NCI-H748 (cell line): ENCODE data around the gene HEMK1.

Source experiments
- DNase-seq: peaks from one replicate; lab custom pipeline; 2025; ENCODE audit not compliant: unreplicated experiment; lab: John Stamatoyannopoulos, UW

HEMK1 gene

DNA sequence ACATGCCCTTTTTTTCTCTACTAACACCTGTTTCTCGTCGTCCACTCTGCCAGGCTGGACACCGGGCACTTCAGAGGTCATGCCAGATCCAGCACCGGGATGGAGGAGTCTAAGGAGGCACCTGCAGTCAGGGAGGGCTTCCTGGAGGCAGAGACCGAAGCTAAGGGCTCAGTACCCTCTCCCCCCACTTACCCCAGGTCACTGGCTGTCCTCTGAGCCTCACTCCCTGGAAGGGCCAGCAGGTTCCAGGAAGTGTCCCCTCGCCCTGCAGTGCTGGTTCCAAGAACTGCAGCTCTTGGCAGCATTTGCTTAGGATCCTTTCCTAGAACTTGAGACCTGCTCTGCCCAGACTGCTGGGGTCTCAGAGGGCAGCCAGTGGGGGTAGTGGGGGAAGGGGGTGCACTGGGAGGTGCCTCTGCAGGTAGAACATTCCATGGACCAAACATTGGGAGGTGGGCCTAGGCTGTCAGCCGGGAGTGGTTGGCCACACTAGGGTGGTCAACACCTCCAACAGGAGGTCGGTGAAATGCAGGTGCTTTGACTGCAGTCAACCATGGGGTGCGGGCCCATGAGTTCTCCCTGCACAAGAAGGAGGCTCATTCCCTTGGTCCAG, 30.9 kb downstream of the HEMK1 start:
- DNase-seq, result no peak

DNA sequence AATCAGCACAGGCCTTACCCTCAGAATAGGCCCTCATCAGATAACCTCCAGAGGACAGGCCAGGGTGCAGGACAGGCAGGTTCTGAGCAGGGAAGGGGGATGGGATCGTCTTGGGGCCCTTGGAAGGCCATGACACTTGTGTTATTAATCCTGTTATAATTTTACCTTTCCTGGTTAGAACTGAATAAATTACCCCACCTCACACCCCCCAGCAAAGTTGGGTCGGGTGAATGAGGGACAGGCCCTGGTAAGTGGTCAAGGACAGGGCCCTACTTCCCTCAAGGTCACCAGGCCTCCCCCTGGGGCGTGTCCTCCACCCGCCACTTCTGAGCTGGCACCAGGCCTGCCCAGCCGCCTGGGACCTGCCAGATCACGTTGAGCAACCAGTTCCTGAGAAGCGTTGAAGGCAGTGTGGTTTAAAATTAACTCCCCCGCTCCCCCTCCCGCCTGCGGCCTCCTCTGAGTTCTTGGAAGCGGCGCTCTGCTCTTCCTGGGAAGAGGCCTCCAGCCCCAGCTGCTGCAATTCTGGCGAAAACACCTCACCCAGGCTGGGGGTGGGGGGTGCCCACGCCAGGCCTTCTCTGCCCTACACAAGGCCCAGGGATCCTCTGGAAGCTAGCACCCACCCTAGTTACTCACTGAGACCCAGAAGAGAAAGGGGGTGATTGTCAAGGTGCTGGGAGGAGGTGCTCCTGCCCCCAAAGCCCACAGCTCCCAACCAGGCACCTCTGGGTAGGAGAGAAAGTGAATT, 31.7 kb downstream of the HEMK1 start:
- peak; percentile 13 for DNase-seq

DNA sequence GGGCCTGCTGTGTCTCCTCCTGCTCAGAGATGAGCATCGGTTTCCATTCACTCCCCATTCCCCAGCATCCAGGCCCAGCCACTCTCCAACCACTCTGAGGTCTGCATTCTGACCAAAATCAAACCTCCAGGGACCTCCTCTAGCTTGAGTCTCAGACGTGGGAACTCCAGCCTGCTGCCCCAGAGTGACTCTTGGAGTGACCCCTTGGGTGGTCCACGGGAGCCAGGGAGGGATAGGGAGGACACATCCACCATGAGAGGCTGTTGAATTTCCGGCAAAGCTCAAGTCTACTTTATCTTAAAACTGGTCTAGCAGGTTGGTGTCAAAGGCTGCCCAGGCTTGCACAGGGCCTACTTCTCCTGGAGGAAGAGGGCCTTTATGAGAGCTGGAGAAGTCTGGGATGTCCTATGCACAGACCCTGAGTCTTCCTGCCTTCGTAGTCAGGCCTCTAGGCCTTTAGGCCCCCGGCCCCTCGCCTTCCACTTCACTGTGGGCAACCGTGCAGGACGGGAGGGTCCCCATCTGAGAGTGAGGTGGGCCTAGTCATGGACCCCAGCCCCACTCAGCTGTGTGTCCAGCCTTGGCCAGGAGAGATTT, 33.4 kb downstream of the HEMK1 start:
- DNase-seq, result no peak

DNA sequence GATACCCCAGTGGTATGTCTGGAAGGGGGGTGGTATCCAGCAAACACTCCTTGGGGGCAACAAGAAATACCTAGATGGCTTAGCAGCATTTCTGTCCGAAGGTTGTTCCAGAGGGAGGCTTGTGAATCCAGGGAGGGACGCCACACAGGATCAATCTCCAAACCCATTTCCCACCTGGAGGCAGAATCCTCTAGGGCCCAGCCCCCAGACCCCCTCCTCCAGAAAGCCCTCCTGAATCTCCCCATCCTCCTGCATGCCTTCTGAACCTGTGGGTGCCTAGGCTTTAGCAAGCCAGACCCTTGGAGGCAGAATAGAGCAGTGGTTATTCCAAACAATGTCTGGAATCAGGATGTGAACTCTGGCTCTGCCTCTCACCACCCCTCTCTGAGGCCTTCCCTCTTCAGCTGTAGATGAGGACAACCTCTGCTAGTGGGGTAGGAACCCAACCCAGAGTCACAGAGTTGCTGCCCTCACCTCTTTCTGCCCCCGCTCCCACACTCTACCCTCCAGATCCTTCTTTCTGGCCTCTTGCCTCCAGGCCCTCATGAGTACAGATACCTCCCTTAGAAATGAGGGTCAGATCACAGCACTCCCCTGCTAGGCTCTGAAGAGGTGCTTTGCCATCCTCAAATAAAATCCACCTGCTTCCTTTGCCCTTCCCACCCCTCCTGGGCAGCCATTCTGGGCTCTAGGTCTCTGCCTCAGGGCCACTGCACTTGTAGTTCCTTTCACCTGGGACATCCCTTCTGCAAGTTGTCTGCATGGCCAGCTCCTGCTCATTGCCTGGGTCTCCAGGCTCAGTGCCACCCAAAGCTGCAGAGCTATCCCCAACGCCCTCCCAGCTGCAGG, 34.2 kb downstream of the HEMK1 start:
- DNase-seq, result no peak

DNA sequence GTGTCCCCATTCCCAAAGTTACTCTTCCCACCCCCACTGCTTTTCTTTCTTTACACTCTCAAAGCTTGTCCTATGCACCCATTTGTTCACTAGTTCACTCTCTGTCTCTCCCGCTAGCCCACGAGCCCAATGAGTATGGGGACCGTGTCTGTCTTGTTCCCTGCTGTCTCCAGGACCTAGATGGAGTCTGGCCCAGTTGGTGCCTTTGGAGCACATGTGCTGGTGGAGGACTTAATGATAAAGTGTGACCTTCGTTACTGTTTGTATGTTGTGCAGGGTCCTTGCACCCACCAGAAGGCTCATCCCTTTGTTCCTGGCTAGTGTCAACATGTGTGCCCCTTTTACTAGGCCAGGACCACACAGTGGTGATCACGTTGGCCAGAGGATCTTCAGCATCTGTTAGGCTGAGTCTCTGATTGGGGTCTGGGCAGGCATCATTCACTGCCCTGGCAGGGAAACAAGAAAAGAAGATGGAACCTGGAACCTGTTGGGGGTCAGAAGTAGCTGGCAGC, 34.8 kb downstream of the HEMK1 start:
- DNase-seq, result no peak

DNA sequence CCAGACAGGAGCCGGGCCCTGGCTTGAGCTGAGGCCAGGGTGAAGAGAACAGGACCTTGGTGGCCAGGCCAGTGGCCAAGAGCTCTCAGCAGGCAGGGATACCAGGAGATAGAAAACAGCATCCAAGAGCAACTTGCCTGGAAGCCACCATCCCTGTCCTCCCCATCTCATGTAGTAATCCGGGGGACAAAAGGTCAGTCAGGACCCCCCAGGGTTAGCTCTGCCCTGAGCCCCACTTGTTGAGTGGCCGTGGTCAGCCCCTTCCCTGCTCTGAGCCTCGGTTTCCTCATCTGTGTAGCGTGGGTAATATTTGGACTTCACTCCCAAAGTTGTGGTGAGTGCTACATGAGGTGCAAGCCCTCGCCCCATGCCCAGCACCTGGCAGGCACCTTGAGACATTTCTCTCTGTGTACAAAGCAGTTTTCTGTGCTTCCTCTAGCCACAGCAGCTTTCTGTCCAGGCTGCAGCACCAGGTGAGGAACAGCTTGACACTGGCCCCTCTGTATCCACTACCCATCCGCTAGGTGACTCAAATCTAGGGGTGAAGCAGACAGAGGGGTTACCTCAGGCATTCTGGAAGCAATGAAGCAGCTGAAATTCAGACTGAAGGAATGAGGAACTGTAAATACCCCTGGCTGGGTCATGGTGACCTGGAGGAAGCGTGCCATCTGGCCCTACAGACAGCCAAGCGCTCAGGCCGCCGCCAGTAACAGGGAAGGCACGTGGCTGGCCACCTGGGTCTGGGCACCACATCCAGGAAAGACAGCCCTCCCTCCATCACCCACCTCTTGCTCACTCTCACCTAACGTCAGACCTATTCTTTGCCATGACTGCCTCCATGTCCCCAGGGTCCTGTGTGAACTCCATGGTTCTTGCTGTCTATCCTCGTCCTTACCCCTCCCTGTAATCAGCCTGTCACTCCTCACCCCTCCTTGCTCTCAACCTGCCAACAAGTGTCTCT, 35.6 kb downstream of the HEMK1 start:
- no peak for DNase-seq

DNA sequence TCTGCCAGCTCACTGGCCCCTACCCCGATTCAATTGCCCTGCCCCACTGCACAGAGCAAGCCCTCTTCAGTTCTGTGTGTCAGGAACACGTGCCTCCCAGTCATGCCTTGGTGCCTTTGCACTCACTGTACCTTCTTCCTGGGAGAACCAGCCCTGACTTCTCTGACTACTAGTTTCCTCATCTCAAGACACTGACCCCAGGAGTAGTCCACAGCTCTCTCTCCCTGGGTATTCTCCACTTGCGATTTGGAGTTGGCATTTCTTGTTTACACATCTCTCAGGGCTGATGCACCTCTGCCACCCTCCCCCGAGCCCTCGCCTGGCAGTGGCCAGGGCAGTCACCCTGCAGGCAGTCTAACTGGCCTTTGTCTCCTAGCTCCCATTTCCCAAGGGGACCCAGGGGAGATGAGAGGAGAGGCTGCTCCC, 36.6 kb downstream of the HEMK1 start:
- DNase-seq, result no peak

DNA sequence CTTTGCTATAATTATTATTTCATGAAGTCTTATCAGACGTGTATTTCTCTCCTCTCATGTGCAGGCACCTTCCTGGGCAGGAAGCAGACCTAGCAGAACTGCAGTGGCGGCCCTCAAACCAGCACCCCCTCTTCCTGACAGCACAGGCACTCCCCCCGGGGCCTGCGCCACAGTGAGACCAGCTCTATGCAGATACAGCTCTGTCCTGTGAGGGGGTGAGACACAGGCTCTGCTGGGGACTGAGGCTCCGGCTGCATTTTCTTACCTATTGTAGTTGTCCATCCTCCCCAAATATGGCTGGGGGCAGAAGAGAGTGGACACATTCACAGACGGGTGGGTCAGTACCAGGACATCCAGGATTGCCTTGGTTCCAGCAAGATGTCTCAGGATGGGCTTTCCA, 37.3 kb downstream of the HEMK1 start:
- DNase-seq, result no peak

DNA sequence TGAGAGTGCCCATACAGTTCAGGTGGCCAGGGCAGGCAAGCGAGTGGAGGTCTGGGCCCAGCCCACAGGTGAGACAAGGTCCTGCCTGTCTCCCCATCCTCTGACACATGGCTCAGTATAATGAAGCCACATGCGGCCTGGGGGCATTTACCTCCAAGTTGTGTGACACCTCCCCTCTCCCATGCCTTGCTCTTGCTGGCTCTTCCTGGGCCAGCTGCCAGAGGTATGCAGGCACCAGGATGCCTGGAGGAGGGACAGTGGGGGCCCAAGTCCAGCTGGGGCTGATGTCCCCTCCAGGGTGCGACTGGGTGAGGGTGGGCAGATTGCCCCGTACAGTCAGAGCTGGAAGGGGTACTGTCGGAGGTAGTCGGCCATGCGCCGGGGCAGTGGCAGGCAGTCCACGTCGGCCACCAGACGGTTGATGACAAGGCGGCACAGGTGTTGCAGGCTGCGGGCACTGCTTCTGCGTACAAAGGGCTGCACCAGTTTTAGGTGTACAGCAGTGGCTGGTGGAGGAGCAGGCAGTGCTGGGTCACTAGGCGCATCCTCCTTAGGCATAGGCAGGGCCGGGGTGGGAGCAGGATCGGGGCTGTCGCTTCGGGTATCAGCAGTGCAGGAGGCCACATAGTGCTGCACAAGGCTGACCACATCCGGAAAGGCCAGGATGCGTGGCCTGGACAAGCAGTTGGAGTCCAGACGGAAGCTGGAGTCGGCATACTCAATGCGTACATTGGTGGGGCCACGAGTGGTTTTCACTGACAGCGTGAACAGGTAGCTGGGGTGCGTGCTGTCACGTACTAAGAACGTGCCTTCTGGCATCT, 38.2 kb downstream of the HEMK1 start:
- DNase-seq, result no peak

DNA sequence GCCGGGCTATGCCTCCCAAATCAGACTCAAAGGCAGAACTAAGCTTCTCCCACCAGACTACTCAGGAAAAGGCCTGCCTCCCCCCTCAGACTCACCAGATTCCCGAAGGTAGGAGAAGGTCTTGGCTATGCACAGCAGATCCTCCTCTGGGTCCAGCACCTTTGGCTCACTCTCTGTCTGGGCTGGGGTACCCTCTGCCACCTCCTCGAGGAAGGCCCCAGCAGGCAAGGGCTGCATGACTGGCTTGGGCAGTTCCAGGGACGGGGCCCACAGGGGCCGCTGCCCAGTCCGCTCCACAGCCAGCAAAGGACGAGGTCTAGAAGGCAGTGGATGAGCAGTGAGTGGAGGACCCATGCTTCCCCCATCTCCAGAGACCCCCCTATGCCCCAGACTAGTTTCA, 39.0 kb downstream of the HEMK1 start:
- DNase-seq, result no peak

DNA sequence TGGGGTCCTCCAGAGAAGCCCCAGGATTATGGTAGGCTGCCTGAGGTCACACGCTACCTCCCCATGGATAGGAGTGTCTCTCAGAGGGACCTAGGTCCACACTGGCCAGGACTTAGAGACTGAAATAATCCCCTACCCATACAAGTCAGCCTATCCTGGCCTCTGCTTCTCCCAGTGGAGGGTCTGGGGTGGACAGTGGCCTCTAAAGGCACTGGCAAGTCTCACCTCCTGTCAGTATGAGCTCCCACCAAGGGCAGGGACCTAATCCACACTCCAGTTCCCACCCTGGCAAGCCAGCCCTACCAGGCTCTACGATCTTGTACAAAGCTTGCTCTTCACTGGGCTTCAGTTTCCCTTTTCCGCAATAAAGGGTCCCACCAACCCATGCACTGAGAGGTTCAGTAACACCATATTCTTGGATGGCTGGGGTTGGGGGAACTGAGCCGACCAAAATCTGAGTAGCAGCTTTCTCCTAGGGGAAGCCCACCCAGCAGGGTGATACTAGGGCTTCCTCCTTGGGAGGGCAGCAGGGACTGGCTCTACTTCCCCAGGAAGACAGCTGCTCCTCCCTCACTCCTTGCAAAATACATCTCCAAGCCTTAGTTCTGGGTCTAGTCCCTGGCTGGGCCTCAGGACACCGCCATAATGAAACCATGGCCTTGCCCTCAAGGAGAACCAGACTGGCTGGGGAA, 39.9 kb downstream of the HEMK1 start:
- DNase-seq, result no peak

DNA sequence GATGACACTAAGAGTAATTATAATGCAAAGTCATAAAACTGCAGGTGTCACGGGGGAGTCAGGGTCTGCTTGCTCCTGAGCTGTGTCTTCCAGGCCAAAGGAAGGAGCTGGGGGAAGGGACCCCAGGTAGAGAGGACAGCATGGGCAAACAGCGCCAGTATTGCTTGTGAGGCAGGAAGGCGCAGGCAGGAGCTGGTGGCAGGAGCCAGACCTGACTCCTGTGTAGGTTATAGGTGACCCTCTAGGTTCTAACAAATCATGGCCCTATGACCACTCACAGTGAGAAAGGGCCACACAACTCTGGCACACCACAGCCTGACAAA, 40.4 kb downstream of the HEMK1 start:
- DNase-seq, result no peak

DNA sequence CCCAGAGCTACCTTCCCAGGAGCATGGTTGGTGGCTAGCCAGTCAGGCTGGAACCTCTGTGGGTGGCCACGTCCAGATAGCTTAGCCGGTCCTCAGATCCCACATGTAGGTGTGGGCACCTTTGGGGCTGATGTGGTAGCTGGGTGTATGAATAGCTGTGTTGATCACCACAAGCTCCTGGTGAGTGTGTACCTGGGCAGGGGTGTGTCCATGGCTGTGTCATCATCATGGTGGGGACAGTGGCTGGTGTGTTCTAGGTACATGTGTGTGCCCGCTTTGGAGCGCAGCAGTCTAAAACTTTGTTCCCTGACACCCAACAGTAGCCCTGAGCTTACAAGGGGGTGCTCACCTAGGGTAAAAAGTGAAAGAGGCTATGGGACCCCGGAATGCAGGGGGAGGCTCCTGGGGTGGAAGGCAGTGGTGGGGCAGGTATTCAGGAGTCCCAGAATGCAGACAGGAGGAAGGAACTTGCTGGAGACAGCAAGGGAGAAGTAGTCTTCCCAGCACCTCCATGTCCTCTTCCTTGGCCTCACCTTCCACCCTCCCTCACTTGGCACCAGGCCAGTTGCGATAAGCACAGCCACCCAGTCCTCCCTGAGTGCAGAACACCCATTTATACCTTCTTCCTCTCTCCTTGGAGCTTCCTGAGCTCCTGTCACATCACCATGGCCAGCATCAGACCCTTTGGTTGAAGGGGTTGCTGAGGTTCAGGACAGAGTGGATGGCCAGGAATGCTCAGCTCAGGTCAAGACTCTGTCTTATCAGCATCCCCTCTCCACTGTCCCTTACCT, 41.1 kb downstream of the HEMK1 start:
- no peak for DNase-seq

DNA sequence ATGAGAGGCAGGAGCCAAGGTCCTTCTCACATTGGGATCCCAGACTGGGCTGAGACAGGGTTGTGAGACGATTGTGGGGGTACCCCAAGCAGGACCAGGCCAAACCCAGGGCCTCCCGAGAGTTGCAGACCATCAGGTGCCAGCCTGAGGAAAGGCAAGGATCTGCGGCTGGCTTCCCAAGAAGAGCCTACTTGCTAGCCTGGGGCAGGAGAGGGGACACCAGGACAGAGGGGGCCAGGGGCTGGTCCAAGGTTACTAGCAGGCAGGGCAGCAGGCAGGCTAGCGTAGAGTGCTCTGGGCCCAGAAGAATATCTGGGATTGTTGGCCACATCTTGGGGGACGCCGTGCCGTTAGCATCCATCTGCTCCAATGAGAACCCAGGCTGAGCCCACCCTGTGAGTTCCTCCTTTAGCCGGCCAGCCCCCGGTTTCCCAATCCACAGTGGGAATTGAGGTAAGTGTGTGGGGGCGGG, 41.7 kb downstream of the HEMK1 start:
- no peak for DNase-seq

DNA sequence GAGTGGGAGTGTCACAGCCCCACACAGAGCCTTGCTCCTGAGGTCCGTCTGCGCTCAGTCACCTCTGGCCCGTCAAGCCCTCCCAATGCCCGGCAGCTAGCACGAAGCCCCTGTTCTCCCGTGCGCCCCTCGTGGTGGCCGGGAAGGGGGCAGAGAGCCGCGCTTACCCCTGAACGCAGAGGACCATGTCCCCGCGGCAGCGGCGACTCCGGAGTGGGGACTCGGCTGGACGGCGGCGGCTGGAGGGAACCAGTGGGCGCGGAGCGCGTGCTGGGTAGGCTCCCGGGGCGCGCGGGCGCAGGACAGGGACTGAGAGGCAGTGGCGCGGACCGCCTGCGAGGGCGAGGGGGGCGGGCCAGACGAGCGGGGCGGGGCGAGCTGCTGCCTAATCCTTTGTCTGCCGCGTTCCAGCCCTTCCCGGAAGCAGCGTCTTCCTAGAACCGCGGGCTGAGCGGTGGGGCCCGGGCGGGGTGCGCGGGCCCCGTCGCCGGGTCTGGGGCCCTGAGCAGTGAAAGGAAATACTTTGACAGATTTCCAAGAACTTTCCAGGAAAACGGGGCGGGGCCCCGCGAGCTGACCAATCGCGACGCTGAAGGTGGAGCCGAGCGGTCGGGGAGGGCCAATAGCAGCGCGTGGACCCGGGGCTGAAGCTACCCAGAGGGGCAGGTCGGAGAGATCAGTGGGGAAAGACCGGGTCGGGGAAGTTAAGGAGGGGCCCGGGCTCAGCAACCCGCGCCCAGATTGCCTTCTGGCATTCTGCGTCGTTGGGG, 42.3 kb downstream of the HEMK1 start, which contains the start of gene CISH:
TSS of gene CISH (minus strand) at position 311 of the 770 bp plus-strand sequence. CDS start at position 187, 124 bp downstream.
- DNase-seq, result peak; percentile 80

DNA sequence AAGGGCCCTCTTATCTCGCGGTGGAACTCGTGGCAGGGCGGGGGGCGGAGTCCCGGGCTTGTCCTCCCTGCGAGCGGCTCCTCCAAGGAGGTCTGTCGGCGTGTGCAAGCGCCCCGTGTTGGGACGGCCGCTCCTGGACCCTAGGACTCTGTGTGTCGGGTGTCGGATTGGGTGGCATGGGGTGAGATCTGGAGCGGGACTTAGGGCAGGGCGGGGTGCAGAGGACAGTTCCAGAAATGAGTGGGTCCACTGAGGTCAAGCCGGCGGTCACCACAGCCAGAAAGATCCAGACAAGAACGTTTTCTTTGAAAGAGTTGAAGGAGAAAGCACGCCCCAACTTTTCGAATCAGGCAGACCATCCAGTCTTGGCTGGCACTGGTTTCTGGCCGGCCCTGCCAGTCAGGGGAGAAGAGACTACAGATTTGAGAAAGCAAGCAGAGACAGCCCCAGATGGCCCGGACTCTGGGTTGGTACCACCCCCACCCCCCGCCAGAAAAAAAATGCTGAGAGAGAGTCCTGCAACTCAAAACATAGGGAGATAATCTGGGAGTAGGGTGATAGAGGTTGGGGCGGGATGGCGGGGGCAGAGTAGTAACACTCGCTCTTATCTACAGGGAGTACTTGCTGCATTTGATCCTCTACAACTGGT, 43.0 kb downstream of the HEMK1 start:
- no peak for DNase-seq
